Endothelial cell of umbilical vein (primary cell): ENCODE results near the gene FBXL12.

Source experiments
- CTCF ChIP-seq, 2 donors: IDR thresholded peaks; 1 replicate in 1 of 2; 2 replicates in 1 of 2; pipeline ENCODE4 v1.5.1; 2011; ENCODE audit warnings: low read length in 2 of 2, mild to moderate bottlenecking in 2 of 2, moderate library complexity in 2 of 2, control low read depth in 1 of 2, inconsistent platforms in 1 of 2, low read depth in 1 of 2; ENCODE audit not compliant: insufficient read depth in 1 of 2; ENCODE audit errors: extremely low read depth in 1 of 2
- FOS ChIP-seq: IDR thresholded peaks from 2 replicates; pipeline ENCODE4 v1.6.1; 2011; ENCODE audit warnings: mild to moderate bottlenecking, low read length, moderate library complexity, borderline replicate concordance; ENCODE audit not compliant: insufficient read depth

GRCh38 chr19:9785367-9786331, 33.2 kb downstream of the FBXL12 start:
- TF ChIP-seq FOS, result no peak
- TF ChIP-seq CTCF (IDR thresholded peaks at IDR 0.05; ENCODE audit: extremely low read depth in 1 of 2, insufficient read depth in 1 of 2, low read depth in 1 of 2, low read length in 2 of 2), result no peak
